ENCODE measurements around the gene HPS4.

Gene HPS4

GRCh38 chr22:26474682-26475081, 8.9 kb downstream of the HPS4 start:
- CTCF ChIA-PET, result interaction anchor here (0.9 kb wide), 1 partner anchor 14 kb away, joined by 4 read pairs; no protein-coding TSS in a partner anchor
- TF ChIP-seq L3MBTL2 (conservative IDR thresholded peaks at IDR 0.05) (no peak), FOXK2 (IDR thresholded peaks at IDR 0.05) (no peak), FOXA1 (IDR thresholded peaks at IDR 0.05) (no peak), TARDBP (IDR thresholded peaks at IDR 0.05) (no peak), CTBP1 (IDR thresholded peaks at IDR 0.05; ENCODE audit: borderline replicate concordance) (no peak), SUZ12 (IDR thresholded peaks at IDR 0.05) (no peak)
- no peak for DNase-seq (ENCODE audit: extremely low spot score)

GRCh38 chr22:26471522-26471921, 12.1 kb downstream of the HPS4 start:
- ChIA-PET CTCF (no interaction called here), POLR2A (interaction anchor here (0.6 to 2.8 kb wide), 2 partner anchors 12 to 37 kb away, joined by 3 to 7 read pairs; partner anchors contain the start of genes HPS4 and SRRD)

More at GRCh38 chr22:26474682-26475081, 8.9 kb downstream of the HPS4 start:
- POLR2A ChIA-PET, result no interaction called here

GRCh38 chr22:26470807-26471206, 12.8 kb downstream of the HPS4 start:
- POLR2A ChIA-PET, result interaction anchor here (2.8 kb wide), 1 partner anchor 13 kb away, joined by 7 read pairs; the partner anchor contains the start of genes HPS4 and SRRD

More at GRCh38 chr22:26471522-26471921, 12.1 kb downstream of the HPS4 start:
- no peak for TF ChIP-seq LEF1 (IDR thresholded peaks at IDR 0.05; ENCODE audit: borderline replicate concordance)
- TF ChIP-seq BHLHE40 (IDR thresholded peaks at IDR 0.05; ENCODE audit: borderline replicate concordance), result no peak
- no peak for TF ChIP-seq SUZ12 (IDR thresholded peaks at IDR 0.05)
- TF ChIP-seq FOXA1 (IDR thresholded peaks at IDR 0.05), result no peak
- no peak for TF ChIP-seq CTBP1 (IDR thresholded peaks at IDR 0.05; ENCODE audit: borderline replicate concordance)
- TF ChIP-seq ELF4 (IDR thresholded peaks at IDR 0.05), result no peak
- no peak for TF ChIP-seq TARDBP (IDR thresholded peaks at IDR 0.05)
- TF ChIP-seq FOXM1 (IDR thresholded peaks at IDR 0.05; ENCODE audit: borderline replicate concordance), result no peak
- TF ChIP-seq NFRKB (IDR thresholded peaks at IDR 0.05), result no peak
- TF ChIP-seq ZNF384 (IDR thresholded peaks at IDR 0.05), result no peak
- no peak for TF ChIP-seq SP1 (IDR thresholded peaks at IDR 0.05)
- no peak for TF ChIP-seq PKNOX1 (IDR thresholded peaks at IDR 0.05)
- TF ChIP-seq L3MBTL2 (conservative IDR thresholded peaks at IDR 0.05), result no peak
- no peak for TF ChIP-seq HDGF (IDR thresholded peaks at IDR 0.05; ENCODE audit: borderline replicate concordance)
- TF ChIP-seq FOXK2 (IDR thresholded peaks at IDR 0.05), result no peak
- DNase-seq (ENCODE audit: extremely low spot score), result no peak

GRCh38 chr22:26466196-26466595, 17.4 kb downstream of the HPS4 start:
- TF ChIP-seq ELF4 (IDR thresholded peaks at IDR 0.05) (no peak), FOXK2 (IDR thresholded peaks at IDR 0.05) (no peak), NFRKB (IDR thresholded peaks at IDR 0.05) (no peak)
- CTCF ChIA-PET, result no interaction called here
- POLR2A ChIA-PET, result interaction anchor here (3.2 kb wide), 1 partner anchor 17 kb away, joined by 9 read pairs; the partner anchor contains the start of genes HPS4 and SRRD
- DNase-seq (ENCODE audit: extremely low spot score), result no peak

More at GRCh38 chr22:26470807-26471206, 12.8 kb downstream of the HPS4 start:
- TF ChIP-seq LEF1 (IDR thresholded peaks at IDR 0.05; ENCODE audit: borderline replicate concordance) (no peak), SP1 (IDR thresholded peaks at IDR 0.05) (no peak), NFRKB (IDR thresholded peaks at IDR 0.05) (no peak), L3MBTL2 (conservative IDR thresholded peaks at IDR 0.05) (no peak), FOXK2 (IDR thresholded peaks at IDR 0.05) (no peak), PKNOX1 (IDR thresholded peaks at IDR 0.05) (no peak), ARNT (IDR thresholded peaks at IDR 0.05) (no peak), FOXA1 (IDR thresholded peaks at IDR 0.05) (no peak), FOXM1 (IDR thresholded peaks at IDR 0.05; ENCODE audit: borderline replicate concordance) (no peak), CTBP1 (IDR thresholded peaks at IDR 0.05; ENCODE audit: borderline replicate concordance) (no peak), ZNF384 (IDR thresholded peaks at IDR 0.05) (no peak)
- CTCF ChIA-PET, result no interaction called here
- no peak for DNase-seq (ENCODE audit: extremely low spot score)

GRCh38 chr22:26464312-26464711, 19.3 kb downstream of the HPS4 start:
- TF ChIP-seq FOXM1 (IDR thresholded peaks at IDR 0.05; ENCODE audit: borderline replicate concordance), result no peak
- TF ChIP-seq ARNT (IDR thresholded peaks at IDR 0.05), result no peak
- no peak for TF ChIP-seq FOXA1 (IDR thresholded peaks at IDR 0.05)
- TF ChIP-seq ELF4 (IDR thresholded peaks at IDR 0.05), result no peak
- no peak for TF ChIP-seq FOXK2 (IDR thresholded peaks at IDR 0.05)
- TF ChIP-seq LEF1 (IDR thresholded peaks at IDR 0.05; ENCODE audit: borderline replicate concordance), result no peak
- CTCF ChIA-PET, result interaction anchor here (0.7 kb wide), 1 partner anchor 45 kb away, joined by 3 read pairs; no protein-coding TSS in a partner anchor
- POLR2A ChIA-PET, result interaction anchor here (3.2 kb wide), 1 partner anchor 19 kb away, joined by 9 read pairs; the partner anchor contains the start of genes HPS4 and SRRD
- no peak for DNase-seq (ENCODE audit: extremely low spot score)

- CTCF ChIA-PET, result no interaction called here
- DNase-seq (ENCODE audit: extremely low spot score), result no peak
- TF ChIP-seq L3MBTL2 (conservative IDR thresholded peaks at IDR 0.05) (no peak), FOXM1 (IDR thresholded peaks at IDR 0.05; ENCODE audit: borderline replicate concordance) (no peak), ZNF384 (IDR thresholded peaks at IDR 0.05) (no peak), PKNOX1 (IDR thresholded peaks at IDR 0.05) (no peak), ELF4 (IDR thresholded peaks at IDR 0.05) (no peak), LEF1 (IDR thresholded peaks at IDR 0.05; ENCODE audit: borderline replicate concordance) (no peak), HDGF (IDR thresholded peaks at IDR 0.05; ENCODE audit: borderline replicate concordance) (no peak), SP1 (IDR thresholded peaks at IDR 0.05) (no peak), FOXK2 (IDR thresholded peaks at IDR 0.05) (no peak), FOXA1 (IDR thresholded peaks at IDR 0.05) (no peak), BHLHE40 (IDR thresholded peaks at IDR 0.05; ENCODE audit: borderline replicate concordance) (no peak)
- POLR2A ChIA-PET, result interaction anchor here (3.2 kb wide), 1 partner anchor 20 kb away, joined by 9 read pairs; the partner anchor contains the start of genes HPS4 and SRRD
These were observed 19.9 kb downstream of the HPS4 start for GRCh38 chr22:26463688-26464087.

Data from HEK293T (cell line).